Esophagus muscularis mucosa (tissue), 4 donors: ENCODE data around the gene KLHL13.

ENCODE experiments used
- EP300 ChIP-seq: sonication (generic); formaldehyde crosslinking; IDR thresholded peaks from one replicate; pipeline ENCODE4 v1.6.1; 2017; ENCODE audit warnings: antibody characterized with exemption
- POLR2A ChIP-seq: fragments of 450-650 bp; IDR thresholded peaks from one replicate; pipeline ENCODE4 v1.6.1; 2017; ENCODE audit warnings: antibody characterized with exemption, moderate library complexity, mild to moderate bottlenecking, low read depth
- POLR2AphosphoS5 ChIP-seq, 2 donors: sonication (generic); formaldehyde crosslinking; IDR thresholded peaks; one replicate each; pipeline ENCODE4 v1.6.1; 2017; ENCODE audit warnings: antibody characterized with exemption in 2 of 2
- TF ChIP-seq, protein P1 (sequence below), 3 experiments: fragments of 200-600 bp in 2 of 3; fragments of 450-650 bp in 1 of 3; sonication (generic) in 2 of 3; IDR thresholded peaks; one replicate each; pipeline ENCODE4 v1.5.1; 2017 to 2019; ENCODE audit warnings: antibody characterized with exemption in 3 of 3, mild to moderate bottlenecking in 2 of 3, moderate library complexity in 1 of 3

DNA sequence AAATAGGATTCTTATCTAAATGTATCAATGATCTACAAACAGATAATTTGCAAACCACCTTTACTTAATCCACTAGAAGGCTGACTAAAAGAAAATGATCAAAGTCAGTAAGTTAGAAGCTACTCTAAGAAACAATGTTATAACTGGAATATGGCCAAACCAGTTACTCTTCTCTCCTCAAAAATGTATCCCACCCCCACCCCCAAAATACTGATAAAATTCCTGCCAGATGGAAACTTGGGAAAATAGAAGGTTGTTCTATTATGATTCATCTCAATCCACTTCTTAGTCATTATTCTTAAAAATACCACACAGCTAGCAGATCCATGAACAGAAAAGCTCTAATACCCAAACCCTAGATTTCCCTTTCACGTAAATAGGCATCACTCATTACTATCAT is 206.4 kb downstream of the KLHL13 start:
- TF ChIP-seq, protein P1, sequence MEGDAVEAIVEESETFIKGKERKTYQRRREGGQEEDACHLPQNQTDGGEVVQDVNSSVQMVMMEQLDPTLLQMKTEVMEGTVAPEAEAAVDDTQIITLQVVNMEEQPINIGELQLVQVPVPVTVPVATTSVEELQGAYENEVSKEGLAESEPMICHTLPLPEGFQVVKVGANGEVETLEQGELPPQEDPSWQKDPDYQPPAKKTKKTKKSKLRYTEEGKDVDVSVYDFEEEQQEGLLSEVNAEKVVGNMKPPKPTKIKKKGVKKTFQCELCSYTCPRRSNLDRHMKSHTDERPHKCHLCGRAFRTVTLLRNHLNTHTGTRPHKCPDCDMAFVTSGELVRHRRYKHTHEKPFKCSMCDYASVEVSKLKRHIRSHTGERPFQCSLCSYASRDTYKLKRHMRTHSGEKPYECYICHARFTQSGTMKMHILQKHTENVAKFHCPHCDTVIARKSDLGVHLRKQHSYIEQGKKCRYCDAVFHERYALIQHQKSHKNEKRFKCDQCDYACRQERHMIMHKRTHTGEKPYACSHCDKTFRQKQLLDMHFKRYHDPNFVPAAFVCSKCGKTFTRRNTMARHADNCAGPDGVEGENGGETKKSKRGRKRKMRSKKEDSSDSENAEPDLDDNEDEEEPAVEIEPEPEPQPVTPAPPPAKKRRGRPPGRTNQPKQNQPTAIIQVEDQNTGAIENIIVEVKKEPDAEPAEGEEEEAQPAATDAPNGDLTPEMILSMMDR (IDR thresholded peaks at IDR 0.05), result no peak
- TF ChIP-seq POLR2AphosphoS5 (IDR thresholded peaks at IDR 0.05), result no peak
- no peak for TF ChIP-seq EP300
- no peak for TF ChIP-seq POLR2A
